ENCODE data around the gene ACTL8.

Gene ACTL8, protein sequence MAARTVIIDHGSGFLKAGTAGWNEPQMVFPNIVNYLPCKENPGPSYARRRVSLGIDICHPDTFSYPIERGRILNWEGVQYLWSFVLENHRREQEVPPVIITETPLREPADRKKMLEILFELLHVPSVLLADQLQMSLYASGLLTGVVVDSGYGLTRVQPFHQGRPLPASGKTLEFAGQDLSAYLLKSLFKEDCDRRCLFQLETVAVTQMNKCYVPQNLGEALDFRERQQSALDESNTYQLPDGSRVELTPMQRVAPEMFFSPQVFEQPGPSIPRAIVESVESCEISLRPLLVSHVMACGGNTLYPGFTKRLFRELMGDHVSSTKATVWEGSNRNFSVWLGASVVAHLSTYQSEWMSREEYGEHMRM

DNA sequence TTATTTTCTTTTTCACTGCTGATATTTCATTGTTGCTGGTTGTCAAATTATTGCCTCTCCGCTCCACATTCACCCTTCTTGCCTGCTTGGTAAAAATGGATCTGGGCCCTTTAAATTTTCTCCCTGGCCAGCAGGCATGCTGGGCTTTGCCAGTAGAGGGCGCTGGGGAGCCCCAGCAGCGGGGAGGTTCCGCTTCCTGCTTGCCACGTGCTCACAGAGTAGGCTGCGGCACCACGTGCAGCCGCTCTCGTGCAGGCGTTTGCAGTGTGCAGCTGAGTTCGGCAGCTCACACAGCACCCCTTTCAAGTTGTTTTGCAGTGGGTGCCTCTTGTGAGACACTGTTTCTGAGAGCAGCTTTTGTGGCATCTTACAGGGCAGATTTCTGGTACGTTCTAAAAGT, at the start of gene ACTL8:
TSS of gene ACTL8 (plus strand) at position 214 of the 400 bp plus-strand sequence. CDS start 67,676 bp downstream, outside the sequence.
- DNase-seq (ENCODE audit: low read depth), result peak; percentile 18

DNA sequence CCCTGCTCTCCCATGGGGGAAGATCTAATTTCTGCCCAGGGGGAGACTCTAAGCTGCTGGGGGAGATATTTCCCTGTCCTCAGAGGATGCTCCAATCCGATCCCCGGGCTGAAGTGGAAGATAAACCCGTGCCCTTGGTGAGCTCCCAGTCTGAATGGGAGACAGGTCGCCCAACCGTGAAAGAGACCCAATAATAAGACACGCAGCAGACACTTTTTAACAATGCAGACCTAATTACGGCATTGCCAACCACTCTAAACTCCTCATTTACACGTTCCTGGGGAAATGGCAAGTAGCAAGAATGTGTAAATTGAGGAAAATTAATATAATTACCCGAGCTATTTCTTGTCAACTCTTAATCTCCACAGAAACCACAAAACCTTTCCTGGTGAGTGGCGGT, 48.7 kb upstream of the ACTL8 start:
- no peak for DNase-seq (ENCODE audit: low read depth)

DNA sequence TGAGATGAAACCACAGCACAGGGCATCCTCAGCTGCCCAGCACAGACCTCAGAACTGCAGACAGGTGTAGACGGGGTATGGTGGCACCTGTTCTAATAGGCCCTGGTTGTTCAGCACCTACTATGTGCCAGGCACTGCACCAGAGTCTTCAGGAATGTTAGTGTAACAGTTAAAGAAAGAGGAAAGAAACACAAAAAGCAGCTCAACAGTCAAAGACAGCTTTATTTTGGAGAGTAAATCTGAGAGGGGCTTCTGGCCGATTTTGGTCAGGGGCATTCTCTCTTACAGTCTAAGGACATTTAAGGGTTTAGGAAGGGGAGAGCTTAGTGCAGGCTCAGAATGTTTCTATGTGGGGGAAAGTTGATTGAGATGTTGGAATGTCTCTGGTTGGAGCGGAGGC, 45.2 kb upstream of the ACTL8 start:
- DNase-seq (ENCODE audit: low read depth), result no peak

DNA sequence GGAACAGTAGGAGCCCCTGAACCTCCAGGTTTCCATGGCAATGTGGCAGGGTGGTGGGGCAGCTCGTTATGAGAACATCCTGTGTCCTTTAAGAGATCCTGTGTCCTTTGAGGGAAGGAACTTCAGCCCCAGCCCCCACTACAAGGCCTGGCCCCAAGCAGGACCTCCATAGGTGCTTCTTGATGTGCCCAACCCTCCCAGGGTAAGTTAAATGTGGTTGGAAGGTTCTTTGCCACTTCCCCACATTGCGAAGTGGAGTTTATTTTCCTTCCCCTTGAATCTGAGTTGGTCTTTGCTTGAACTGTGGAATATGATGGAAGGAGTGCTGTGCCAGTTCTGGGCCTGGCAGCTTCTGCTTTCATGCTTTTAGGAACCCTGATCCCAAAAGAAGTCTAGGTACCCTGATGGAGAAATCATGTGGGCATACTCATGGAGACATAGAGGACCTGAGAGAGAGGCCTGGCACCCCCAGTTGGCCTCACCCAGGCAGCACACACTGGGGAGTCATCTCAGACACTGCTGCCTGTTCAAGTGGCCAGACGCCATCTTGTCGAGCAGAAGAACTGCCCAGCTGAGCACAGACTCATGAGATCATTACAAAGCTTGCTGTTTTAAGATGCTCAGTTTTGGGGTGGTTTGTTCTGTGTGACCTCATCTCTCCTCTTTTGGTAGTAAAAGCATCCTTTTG, 44.1 kb upstream of the ACTL8 start:
- DNase-seq (ENCODE audit: low read depth), result no peak

DNA sequence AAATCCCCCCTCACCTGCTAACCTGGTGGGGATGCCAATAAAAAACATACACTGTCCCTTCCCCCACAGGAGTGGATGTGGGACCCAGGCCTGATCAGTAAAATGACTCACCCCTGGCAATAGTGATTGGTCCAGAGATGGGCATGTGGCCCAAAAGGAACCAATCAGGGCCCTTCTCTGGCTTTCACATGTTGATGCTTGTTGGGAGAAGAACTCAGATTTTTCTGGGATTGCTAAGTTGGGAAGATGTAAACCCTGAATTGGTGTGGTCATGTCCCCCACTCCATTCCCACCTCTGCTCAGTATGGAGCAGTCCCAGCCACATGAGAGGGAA, 43.6 kb upstream of the ACTL8 start:
- no peak for DNase-seq (ENCODE audit: low read depth)

DNA sequence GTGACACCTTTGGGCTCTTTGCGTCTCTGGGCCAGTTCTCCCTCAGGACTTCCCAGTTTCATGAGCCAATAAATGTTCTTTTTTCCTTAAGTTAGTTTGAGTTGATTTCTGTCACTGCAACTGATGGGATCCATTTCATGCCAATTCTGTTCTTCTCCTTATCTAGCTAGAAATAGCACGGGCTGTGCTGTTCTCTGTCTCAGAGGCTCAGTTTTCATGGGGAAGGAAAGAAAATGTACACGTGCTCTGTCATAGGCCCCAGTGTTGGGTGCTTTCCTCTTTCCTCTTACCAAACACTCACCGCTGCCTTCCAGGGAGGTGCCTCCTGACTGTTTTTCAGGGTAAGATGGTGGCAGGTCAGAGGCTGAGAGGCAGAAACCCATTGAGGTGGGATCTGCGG, 43.2 kb upstream of the ACTL8 start:
- DNase-seq (ENCODE audit: low read depth), result no peak

DNA sequence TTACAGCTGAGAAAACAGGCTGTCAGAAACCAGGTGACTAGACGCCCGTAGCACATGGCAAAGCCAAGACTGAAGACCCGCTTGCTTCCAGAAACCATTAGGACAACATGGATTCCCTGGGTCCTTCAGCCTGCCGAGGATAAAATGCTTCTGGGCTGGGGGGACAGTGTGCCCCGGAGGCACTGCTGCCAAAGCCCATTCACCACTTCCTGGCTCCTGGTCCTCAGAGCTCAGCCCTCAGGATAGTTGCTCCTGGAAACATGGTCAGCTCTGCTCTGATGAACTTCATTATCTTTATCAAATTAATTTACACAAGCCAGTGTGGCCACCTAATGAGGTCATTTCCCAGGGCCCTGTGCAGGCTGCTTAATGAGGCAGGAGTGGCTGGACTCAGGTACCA, 41.1 kb upstream of the ACTL8 start:
- DNase-seq (ENCODE audit: low read depth), result no peak

DNA sequence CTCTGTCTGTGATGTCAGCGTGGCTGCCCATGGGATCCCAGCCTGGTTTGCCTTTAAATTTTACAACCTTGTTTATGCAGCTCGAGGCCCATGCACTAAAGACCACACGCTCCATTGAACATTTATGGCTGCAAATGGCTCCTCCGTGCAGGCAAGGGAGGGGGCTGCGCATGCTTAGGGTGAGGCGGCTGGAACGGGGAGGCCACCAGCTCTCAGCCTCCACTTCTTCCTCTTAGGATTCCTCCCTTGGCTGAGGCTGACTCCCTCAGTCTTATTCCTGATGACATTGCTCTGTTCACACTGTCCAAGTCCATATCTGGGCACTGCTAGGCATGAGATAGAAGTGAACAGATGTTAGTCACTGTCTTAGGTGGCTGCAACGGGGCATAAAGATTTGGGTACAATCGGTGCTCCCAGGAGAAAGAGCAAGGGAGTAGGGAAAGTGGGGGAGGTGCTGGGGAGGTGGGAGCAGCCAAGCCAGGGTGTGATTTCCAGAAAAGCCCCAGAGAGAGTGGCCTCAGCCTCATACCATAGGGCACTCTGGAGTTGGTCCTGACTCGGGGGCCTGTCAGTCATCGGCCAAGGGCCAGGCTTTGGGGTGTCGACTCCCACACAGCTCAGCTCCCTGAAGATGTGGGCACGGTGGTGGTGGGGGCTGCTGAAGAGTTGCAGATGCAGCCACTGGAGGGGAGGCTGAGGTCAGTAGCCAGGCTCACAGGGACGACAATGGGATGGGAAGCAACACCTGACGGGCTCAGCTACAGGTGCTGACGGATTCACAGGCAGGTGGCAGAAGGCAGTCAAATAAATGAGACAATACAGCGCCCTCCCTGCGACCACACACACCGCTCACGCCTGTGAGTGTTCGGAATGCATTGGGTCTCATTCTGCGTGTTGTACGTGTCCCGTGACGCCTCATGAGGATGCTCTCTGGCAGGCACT, 37.3 kb upstream of the ACTL8 start:
- DNase-seq (ENCODE audit: low read depth), result no peak

DNA sequence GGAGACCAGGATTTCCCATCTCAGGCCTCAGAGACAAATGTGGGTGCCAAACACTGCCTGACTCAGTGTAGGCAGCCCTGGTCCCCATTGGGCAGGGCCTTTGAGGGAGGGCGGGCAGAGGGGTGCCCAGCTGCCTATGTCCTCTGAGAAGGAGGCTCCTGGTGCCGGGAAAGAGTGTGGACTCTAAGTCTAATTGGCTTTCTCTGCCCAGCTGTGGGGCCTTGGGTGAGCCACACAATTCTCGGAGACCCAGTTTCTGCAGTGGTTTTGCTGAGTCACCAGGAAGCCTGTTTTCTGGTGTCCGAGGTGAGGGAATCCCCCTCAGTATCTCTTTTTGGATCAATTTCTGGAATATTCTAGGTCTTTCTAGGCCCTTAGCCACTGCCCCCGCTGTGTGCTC, 35.3 kb upstream of the ACTL8 start:
- DNase-seq (ENCODE audit: low read depth), result no peak

DNA sequence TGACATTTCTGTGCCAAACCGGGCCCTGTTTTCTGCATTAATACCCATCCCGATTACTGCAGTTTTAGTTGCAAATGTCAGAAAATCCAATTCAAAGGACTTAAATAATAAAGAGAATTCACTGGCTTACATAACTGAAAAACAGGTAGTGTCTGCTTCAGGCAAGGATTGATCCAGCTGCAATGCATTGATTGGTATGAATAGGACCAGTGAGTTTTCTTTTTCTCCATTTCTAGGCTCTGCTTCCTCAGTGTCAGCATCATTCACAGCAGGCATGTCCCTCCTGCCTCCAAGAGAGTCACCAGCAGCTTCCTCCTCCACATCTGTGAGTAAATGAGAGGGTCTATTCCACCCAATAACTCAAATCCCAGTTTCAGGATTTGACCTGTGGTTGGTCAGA, 33.7 kb upstream of the ACTL8 start:
- DNase-seq (ENCODE audit: low read depth), result no peak

DNA sequence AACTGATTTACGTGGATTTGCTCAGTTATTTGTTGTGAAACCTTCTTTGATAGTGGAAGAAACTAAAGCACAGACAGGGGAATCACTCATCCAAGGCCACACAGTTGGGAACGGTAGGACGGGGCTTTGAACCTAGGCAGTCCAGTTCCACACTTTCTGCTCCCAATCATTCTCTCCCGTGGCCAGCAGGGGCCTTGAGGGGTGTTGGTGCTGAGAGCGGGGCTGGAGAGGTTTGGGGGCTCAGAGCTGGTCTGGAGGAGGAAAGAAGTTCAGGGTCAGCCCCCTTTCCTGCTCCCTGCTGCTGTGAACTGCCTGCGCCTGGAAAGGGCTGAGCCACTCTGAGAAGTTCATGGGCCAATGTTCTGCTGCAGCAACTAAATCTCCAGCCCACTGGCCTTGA, 31.4 kb upstream of the ACTL8 start:
- DNase-seq (ENCODE audit: low read depth), result no peak

DNA sequence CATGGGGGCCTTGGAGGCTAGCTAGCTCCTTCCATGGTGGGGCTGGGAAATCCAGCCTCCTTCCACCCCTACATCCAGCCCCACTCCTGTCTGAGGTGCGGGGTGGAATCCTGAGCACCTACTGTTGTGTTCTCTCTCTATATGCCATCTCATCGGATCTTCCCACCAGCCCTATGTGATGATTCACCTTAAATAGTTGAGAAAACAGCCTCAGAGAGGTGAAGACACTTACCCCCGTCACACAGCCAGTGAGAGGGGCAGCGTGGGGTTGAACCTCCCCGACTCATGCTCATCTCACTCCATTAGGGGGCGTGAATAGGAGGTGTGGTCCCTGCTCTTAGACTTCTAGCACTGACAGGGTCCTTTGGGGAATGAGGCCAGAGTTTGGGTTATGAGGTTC, 31.0 kb upstream of the ACTL8 start:
- DNase-seq (ENCODE audit: low read depth), result no peak

DNA sequence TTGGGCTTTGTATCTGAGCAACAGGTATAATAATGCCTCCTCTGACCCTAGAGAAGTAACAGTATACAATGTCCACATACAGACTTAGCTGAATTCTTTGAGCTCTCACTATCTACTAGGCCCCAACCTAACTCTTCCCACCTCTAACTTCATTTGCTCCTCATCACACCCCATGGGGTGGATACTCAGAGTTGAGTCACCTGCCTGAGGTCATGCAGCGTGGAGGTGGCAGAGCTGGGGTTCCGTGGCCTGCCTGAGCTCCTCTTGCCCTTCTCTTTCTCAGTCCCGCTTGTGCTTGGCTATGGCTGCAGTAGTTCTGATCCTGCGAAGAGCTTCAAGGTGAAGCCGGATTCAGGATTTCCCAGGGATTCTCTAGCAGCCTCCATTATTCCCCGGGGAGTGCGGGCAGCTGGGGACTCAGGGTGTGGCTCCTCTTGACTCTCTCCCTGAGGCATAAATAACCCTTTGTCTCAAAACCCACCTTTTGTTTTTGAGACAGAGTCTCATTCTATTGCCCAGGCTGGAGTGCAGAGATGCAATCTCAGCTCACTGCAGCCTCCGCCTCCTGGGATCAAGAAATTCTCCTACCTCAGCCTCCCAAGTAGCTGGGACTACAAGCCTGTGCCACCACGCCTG, 29.9 kb upstream of the ACTL8 start:
- DNase-seq (ENCODE audit: low read depth), result no peak

DNA sequence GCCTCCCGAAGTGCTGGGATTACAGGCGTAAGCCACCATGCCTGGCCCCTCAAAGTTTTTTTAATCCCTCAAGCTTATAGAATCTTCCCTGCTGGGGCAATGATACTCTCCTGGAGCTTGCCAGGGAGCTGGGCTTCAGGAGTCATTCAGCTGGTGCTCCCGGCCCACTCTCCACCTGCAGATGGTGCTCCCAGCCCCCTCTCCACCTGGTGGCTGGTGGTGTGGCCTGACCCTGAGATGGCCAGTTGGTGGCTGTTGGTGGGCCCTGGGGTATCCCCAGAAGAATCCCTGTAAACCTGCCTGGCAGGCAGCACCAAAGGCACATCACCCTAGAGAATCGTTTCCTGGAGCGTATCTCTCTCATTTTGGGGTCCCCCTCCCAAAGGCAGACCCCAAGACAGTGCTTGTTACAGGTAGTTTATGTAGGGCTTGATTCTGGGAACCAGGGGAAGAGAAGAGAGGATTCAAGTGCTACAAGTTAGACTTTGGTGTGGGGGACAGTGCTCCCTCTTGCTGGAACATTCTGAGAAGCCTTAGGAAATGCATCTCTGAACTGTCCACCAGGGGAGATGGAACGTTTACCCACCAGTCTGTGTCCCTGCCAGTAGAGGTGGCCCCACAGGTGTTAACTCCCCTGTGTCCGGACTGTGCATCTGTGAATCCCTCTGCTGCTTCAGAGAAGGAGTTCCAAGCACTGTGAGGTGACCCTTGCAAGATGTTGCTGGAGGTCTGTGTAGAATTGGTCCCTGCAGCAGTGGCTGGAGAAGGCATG, 29.1 kb upstream of the ACTL8 start:
- no peak for DNase-seq (ENCODE audit: low read depth)

DNA sequence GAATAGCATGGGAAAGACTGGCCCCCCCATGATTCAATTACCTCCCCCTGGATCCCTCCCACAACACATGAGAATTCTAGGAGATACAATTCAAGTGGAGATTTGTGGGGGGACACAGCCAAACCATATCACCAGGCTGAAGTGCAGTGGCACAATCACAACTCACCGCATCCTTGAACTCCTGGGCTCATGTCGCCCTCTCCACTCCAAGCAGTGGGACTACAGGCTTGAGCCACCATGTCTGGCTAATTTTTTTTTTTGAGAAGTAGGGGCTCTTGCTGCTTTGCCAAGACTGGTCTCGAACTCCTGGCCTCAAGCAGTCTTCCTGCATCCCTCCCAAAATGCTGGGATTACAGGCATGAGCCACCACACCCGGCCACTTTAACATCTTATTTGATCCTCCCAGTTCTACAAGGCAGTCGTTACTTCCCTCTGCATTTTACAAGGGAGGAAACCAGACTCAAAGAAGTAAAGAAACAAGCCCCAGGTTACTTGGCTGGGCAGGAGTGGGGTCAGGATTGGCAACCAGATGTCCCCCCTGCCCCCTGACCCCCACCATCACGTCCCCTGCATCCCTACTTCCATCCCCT, 26.9 kb upstream of the ACTL8 start:
- no peak for DNase-seq (ENCODE audit: low read depth)

DNA sequence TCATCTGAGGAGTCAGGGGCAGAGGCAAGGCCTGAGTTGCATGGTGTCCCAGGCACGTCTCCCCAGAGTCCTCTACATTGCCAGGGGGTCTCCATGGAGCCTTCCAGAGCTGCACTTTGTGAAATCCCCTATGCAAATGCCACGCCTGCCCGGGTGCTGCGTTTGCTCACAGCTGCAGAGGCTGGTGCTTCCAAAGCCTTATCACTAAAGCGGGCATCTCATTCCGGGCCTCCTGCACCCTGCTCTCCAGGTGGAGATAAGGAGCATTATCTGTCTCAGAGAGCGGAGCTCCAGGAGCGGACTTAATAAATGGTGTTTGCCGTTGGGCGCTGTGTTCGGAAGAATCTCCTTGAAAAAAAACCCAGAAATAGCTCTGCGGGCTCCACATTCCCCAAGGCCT, 25.9 kb upstream of the ACTL8 start:
- no peak for DNase-seq (ENCODE audit: low read depth)

DNA sequence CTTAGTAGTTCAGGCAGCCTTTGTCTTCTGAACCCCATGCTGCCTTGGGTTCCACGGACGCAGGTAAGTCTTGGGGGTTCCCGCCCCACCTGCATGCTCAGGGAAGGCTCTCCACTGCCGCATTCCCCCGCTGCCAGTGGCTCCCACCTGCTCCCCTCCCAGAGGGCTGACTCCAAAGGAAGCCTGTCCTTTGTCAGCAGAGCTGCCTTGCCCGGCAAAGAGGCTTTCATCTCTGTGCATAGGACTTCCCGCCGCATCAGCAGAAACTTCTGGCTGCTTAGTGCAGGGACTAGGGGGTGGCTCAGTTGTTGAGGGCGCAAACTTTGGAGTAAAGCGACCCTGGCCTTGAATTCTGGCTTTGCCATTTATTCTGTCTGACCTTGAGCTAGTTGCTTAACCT, 25.2 kb upstream of the ACTL8 start:
- DNase-seq (ENCODE audit: low read depth), result no peak

DNA sequence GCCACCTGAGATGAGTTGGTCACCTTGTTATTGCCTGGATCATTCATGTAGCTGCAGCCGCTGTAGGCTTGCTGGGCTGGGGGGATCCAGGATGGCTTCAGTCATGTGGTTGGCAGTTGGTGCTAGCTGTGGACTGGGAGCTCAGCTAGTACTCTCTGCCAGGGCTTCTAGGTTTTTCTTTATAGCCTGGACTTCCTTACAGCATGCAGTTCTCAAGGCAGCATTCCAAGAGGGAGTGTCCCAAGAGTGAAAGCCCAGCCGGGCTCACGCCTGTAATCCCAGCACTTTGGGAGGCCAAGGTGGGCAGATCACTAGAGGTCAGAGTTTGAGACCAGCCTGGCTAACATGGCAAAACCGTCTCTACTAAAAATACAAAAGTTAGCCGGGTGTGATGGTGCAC, 23.7 kb upstream of the ACTL8 start:
- no peak for DNase-seq (ENCODE audit: low read depth)

DNA sequence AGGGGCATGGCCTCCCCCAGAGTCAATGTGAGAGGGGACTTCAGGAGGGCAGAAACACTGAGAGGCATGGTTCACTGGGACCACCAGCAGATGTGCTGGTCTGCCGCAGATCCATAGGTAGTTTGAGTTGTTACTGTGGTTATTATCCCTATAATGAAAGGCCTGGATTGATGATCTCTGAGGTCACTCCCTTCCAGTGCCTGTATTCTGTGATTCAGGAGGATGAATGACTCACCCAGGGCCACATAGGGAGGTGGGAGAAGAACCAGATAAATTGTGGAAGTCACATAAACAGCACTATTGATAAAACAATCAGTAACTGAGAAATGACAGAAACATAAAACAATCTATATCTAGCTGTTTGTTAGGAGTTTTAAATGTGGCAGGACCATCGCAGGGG, 22.7 kb upstream of the ACTL8 start:
- no peak for DNase-seq (ENCODE audit: low read depth)

DNA sequence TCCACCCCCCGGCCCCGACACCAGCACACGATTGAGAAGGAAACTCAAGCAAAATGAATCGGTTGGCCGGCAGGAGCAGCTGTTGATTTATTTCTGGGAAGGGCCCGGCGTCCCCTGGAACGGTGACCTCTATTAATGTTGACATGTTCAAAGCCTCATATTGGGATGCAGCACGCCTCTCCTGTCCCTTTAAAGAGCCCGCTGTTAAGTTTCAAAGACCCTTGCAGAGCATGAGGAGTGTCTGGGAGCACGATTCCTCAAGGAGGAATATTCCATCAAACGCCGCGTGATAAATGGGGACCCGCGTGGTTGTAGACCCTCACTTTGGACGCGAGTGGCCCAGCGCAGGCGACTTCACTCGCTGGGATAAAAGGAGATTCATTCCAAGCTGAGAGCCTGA, 21.5 kb upstream of the ACTL8 start:
- no peak for DNase-seq (ENCODE audit: low read depth)

DNA sequence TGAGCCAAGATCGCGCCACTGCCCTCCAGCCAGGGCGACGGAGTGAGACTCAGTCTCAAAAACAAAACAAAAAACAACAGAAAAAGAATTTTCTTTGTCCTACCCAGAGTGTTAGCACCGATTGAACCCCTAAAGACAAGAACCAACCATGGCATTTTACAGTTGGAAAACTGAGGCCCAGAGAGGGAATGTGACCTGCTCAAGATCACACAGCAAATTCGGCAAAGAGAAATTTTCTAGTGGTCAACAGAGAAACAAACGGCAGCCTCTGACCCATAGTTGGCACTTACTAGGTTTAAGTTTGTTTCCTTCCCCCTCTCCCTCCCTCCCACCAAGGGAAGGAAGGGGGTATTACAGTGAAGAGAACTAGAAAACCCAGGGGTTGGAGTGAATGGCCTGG, 20.5 kb upstream of the ACTL8 start:
- DNase-seq (ENCODE audit: low read depth), result no peak
